KMS-11 (cell line): ENCODE results near the gene PANX1.

Experiments used
- H2AFZ ChIP-seq: fragments of 200-600 bp; sonication (generic); 2 replicates; pipeline ENCODE4 v1.6.1; 2016; ENCODE audit warnings: antibody characterized with exemption, mixed run types, low read depth
- H3K27ac ChIP-seq: fragments of 200-600 bp; sonication (generic); 2 replicates; pipeline ENCODE4 v1.6.1; 2016; ENCODE audit warnings: mild to moderate bottlenecking, mixed run types
- H3K27me3 ChIP-seq: fragments of 200-600 bp; sonication (generic); 2 replicates; pipeline ENCODE4 v1.6.1; 2017; ENCODE audit warnings: mild to moderate bottlenecking, low read depth, mixed run types, moderate library complexity; ENCODE audit not compliant: insufficient read depth
- H3K36me3 ChIP-seq: fragments of 200-600 bp; sonication (generic); 2 replicates; pipeline ENCODE4 v1.6.1; 2017; ENCODE audit warnings: mild to moderate bottlenecking, mixed run types; ENCODE audit not compliant: insufficient read depth
- H3K4me1 ChIP-seq: fragments of 200-600 bp; sonication (generic); 2 replicates; pipeline ENCODE4 v1.6.1; 2016; ENCODE audit warnings: mild to moderate bottlenecking, low read depth, mixed run types; ENCODE audit not compliant: poor library complexity, severe bottlenecking
- H3K4me2 ChIP-seq: fragments of 200-600 bp; sonication (generic); 2 replicates; pipeline ENCODE4 v1.7.0; 2016; ENCODE audit warnings: mild to moderate bottlenecking, mixed run types
- H3K4me3 ChIP-seq: fragments of 200-600 bp; sonication (generic); IDR thresholded peaks from 2 replicates; pipeline ENCODE4 v1.6.1; 2017; ENCODE audit warnings: low read depth, low read length, mixed read lengths; ENCODE audit not compliant: insufficient read depth
- H3K79me2 ChIP-seq: fragments of 200-600 bp; sonication (generic); 2 replicates; pipeline ENCODE4 v1.6.1; 2016; ENCODE audit warnings: low read depth, mixed run types; ENCODE audit not compliant: insufficient read depth
- H3K9ac ChIP-seq: fragments of 200-600 bp; sonication (generic); 2 replicates; pipeline ENCODE4 v1.6.1; 2016; ENCODE audit warnings: mild to moderate bottlenecking, mixed run types
- H4K20me1 ChIP-seq: fragments of 200-600 bp; sonication (generic); 2 replicates; pipeline ENCODE4 v1.6.1; 2016; ENCODE audit warnings: mild to moderate bottlenecking, mixed run types; ENCODE audit not compliant: insufficient read depth
- TF ChIP-seq, protein P1 (sequence below): fragments of 200-600 bp; sonication (generic); conservative IDR thresholded peaks from 2 replicates; pipeline ENCODE4 v1.6.1; 2017; ENCODE audit warnings: low read depth, mild to moderate bottlenecking, antibody characterized with exemption, low read length, moderate library complexity, mixed read lengths

Gene PANX1

GRCh38 chr11:94129512-94130297 is 1.1 kb downstream of the PANX1 start:
- Histone ChIP-seq H3K27ac (peak overlapping the region; percentile 76), H3K27me3 (no peaks in the 10 kb centered on the region), H3K79me2 (peaks cover 17% of the 10 kb centered on the region; the same call in 1 of the 2 replicates), H3K9ac (peak overlapping the region; percentile 78), H2AFZ (peak overlapping the region; percentile 89), H3K4me1 (peaks cover 17% of the 10 kb centered on the region), H3K4me3 (no peak overlapping the region), H3K36me3 (no peaks in the 10 kb centered on the region), H4K20me1 (no peaks in the 10 kb centered on the region), H3K4me2 (peak overlapping the region; percentile 84)
- TF ChIP-seq, protein P1, sequence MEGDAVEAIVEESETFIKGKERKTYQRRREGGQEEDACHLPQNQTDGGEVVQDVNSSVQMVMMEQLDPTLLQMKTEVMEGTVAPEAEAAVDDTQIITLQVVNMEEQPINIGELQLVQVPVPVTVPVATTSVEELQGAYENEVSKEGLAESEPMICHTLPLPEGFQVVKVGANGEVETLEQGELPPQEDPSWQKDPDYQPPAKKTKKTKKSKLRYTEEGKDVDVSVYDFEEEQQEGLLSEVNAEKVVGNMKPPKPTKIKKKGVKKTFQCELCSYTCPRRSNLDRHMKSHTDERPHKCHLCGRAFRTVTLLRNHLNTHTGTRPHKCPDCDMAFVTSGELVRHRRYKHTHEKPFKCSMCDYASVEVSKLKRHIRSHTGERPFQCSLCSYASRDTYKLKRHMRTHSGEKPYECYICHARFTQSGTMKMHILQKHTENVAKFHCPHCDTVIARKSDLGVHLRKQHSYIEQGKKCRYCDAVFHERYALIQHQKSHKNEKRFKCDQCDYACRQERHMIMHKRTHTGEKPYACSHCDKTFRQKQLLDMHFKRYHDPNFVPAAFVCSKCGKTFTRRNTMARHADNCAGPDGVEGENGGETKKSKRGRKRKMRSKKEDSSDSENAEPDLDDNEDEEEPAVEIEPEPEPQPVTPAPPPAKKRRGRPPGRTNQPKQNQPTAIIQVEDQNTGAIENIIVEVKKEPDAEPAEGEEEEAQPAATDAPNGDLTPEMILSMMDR: no peak

DNA sequence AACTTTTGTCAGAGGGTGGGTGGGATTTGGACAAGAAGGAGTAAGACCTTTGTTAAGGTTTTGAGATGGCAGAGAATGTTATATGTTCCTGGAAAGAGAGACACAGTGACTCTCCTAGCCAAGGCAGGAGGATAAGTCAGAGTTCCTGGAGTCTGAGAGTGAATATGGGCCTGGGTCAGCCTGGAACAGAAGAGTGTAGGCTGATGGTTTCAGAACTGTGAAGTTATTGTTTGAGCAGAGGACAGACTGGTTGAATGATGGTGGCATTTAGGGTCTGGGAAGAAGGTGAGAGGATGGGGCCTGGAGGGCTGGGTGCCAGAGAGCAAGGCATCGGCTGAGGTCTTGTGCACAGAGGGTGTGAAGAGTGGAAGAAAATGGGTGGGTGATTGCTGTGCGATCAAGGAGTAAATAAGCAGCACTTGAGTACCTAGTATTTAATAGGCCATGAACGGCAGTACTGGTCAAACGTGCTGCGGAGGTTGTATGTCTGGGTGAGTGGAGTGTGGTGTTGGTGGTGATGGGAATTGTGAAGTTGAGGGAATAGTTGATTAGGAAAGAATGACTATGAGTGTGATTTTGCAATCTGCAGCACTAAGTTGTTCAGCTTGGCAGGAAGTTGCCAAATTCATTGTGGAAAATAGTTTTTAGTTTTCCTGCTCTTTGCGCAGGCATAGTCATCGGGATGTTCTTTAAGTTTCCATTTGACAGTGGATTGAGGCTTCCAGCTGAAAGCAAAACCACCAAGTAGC is 1.8 kb downstream of the PANX1 start:
- H3K4me2 ChIP-seq: peak overlapping the region; percentile 84
- no peak overlapping the region for H2AFZ ChIP-seq
- TF ChIP-seq, protein P1: no peak

DNA sequence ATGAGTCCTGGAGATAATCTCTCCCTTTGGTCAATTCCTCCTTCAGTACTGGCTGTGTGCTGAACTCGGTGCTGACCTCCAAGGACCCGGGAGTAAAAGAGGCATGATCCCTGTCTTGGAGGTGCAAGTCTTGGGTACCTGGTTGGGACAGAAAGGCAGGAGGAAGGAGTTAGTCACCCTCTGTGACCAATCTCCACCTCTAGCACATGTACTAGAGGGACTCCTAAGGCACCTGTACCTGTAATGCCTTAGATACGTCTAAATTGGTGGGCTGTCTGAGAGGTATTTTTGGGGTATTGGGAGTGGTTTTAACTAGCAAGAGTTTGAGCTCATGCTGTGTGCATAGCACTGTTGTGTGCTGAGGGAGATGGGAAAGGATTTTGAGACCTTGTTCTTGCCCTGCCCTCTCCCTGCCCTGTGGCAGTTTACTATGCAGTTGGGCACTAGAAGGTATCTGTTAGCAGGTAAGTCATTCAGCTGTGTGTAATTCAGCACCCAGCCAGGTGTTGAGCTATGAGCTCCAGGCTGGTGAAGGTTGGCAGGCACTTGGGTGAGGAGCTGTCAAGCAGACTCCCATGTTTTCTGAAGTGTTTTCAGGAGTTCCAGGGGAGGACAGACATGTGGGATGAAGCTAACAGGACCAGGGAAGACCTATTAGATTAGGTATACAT is 2.5 kb downstream of the PANX1 start:
- no peaks in the 10 kb centered on the region for H3K36me3 ChIP-seq
- no peak overlapping the region for H2AFZ ChIP-seq
- no peak overlapping the region for H3K27ac ChIP-seq
- peaks cover 17% of the 10 kb centered on the region for H3K4me1 ChIP-seq
- H3K27me3 ChIP-seq: no peaks in the 10 kb centered on the region
- no peak overlapping the region; the same call in 1 of the 2 replicates for H3K4me2 ChIP-seq
- H4K20me1 ChIP-seq: no peaks in the 10 kb centered on the region
- TF ChIP-seq, protein P1: no peak
- peaks cover 17% of the 10 kb centered on the region; the same call in 1 of the 2 replicates for H3K79me2 ChIP-seq
- no peak overlapping the region for H3K9ac ChIP-seq
- no peak overlapping the region for H3K4me3 ChIP-seq

More for the DNA sequence above, 1.8 kb downstream of the PANX1 start:
- Histone ChIP-seq H4K20me1 (no peaks in the 10 kb centered on the region), H3K27me3 (no peaks in the 10 kb centered on the region), H3K4me3 (no peak overlapping the region), H3K27ac (no peak overlapping the region), H3K4me1 (peaks cover 17% of the 10 kb centered on the region), H3K36me3 (no peaks in the 10 kb centered on the region), H3K9ac (no peak overlapping the region), H3K79me2 (peaks cover 17% of the 10 kb centered on the region; the same call in 1 of the 2 replicates)

GRCh38 chr11:94131718-94132115 is 3.1 kb downstream of the PANX1 start:
- H3K4me3 ChIP-seq: no peak overlapping the region
- peaks cover 17% of the 10 kb centered on the region for H3K4me1 ChIP-seq
- H3K36me3 ChIP-seq: no peaks in the 10 kb centered on the region
- TF ChIP-seq, protein P1: no peak
- no peak overlapping the region for H3K4me2 ChIP-seq
- no peak overlapping the region for H3K9ac ChIP-seq
- H3K27ac ChIP-seq: no peak overlapping the region
- H4K20me1 ChIP-seq: no peaks in the 10 kb centered on the region
- no peak overlapping the region for H2AFZ ChIP-seq
- no peaks in the 10 kb centered on the region for H3K27me3 ChIP-seq
- H3K79me2 ChIP-seq: peaks cover 17% of the 10 kb centered on the region; the same call in 1 of the 2 replicates
